B cell (primary cell): Measurements from ENCODE around the gene BST1. TPM values are rescaled to one million over a fixed set of nuclear protein-coding genes. Genes with fewer than 3 reads are reported as not detected.
A peak's percentile ranks its signal among the peaks of the same experiment; 100 is the strongest.

Experiments
- ATAC-seq: fragments of 200-7000 bp; cut with Tn5 transposase; one replicate; pipeline ENCODE4 v1.10.0; 2021; ENCODE audit warnings: low read depth, mild to moderate bottlenecking, moderate number of reproducible peaks, moderate library complexity
- CTCF ChIA-PET: fragments of 350-600 bp; sonication (Branson Sonifier 250); formaldehyde crosslinking; loops from one replicate; lab custom pipeline; 2021; ENCODE audit warnings: antibody characterized with exemption, inconsistent platforms; lab: Charles Lee
- POLR2A ChIA-PET: fragments of 350-600 bp; sonication (Branson Sonifier 250); formaldehyde crosslinking; loops from one replicate; lab custom pipeline; 2021; ENCODE audit warnings: antibody characterized with exemption; lab: Charles Lee
- DNase-seq: peaks from one replicate; pipeline ENCODE4 v3.0.0; 2013
- H2AFZ ChIP-seq: 2 replicates; pipeline ENCODE4 v1.6.1; 2012; ENCODE audit warnings: mild to moderate bottlenecking, low read depth, low read length; ENCODE audit not compliant: insufficient read depth, poor library complexity, severe bottlenecking
- H3K27ac ChIP-seq, 2 donors: 1 replicate in 1 of 2; 2 replicates in 1 of 2; pipeline ENCODE4 v1.5.1; 2012 to 2013; ENCODE audit warnings: low read length in 2 of 2, mild to moderate bottlenecking in 2 of 2, moderate library complexity in 1 of 2
- H3K27me3 ChIP-seq, 4 experiments: fragments of 200-600 bp in 1 of 4; sonication (generic) in 1 of 4; replicated peaks in 1 of 4; 1 replicate in 2 of 4; 2 replicates in 2 of 4; pipeline versions ENCODE4 v1.6.1 to v1.7.0; 2013 to 2016; ENCODE audit warnings: low read length in 3 of 4, mild to moderate bottlenecking in 2 of 4, mixed read lengths in 1 of 4, moderate library complexity in 1 of 4; ENCODE audit not compliant: insufficient read depth in 4 of 4, control insufficient read depth in 3 of 4; ENCODE audit errors: control extremely low read depth in 1 of 4
- H3K36me3 ChIP-seq, 2 experiments: replicated peaks in 1 of 2; 1 replicate in 1 of 2; 2 replicates in 1 of 2; pipeline versions ENCODE4 v1.6.1 to v1.7.1; 2013; ENCODE audit warnings: low read length in 1 of 2; ENCODE audit not compliant: insufficient read depth in 2 of 2, control insufficient read depth in 1 of 2; ENCODE audit errors: control extremely low read depth in 1 of 2, extremely low read depth in 1 of 2
- H3K4me1 ChIP-seq, 2 donors: fragments of 200-600 bp in 1 of 2; sonication (generic) in 1 of 2; 1 replicate in 1 of 2; 2 replicates in 1 of 2; pipeline versions ENCODE4 v1.5.1 to v1.6.1; 2013 to 2017; ENCODE audit warnings: low read length in 2 of 2; ENCODE audit not compliant: control insufficient read depth in 2 of 2, insufficient read depth in 2 of 2
- H3K4me2 ChIP-seq: replicated peaks from 2 replicates; pipeline ENCODE3; 2012; ENCODE audit warnings: mild to moderate bottlenecking, low read depth, low read length; ENCODE audit not compliant: poor library complexity, severe bottlenecking
- H3K4me3 ChIP-seq, 5 experiments: fragments of 200-600 bp in 1 of 5; sonication (generic) in 1 of 5; 1 replicate in 3 of 5; 2 replicates in 2 of 5; pipeline versions ENCODE4 v1.5.1 to v1.7.0; 2011 to 2016; ENCODE audit warnings: low read length in 4 of 5, mild to moderate bottlenecking in 4 of 5, low read depth in 2 of 5, control low read depth in 1 of 5, moderate library complexity in 1 of 5; ENCODE audit not compliant: insufficient read depth in 1 of 5; ENCODE audit errors: control extremely low read depth in 1 of 5, extremely low read depth in 1 of 5
- H3K79me2 ChIP-seq: fragments of 200-600 bp; sonication (generic); one replicate; pipeline ENCODE4 v1.6.0; 2016; ENCODE audit warnings: low read length; ENCODE audit not compliant: control insufficient read depth, insufficient read depth
- H3K9ac ChIP-seq: fragments of 200-600 bp; sonication (generic); 2 replicates; pipeline ENCODE4 v1.6.1; 2017; ENCODE audit warnings: mild to moderate bottlenecking, low read length, moderate library complexity
- H3K9me3 ChIP-seq, 3 donors: one replicate each; pipeline versions ENCODE4 v1.6.1 to v1.7.1; 2013; ENCODE audit warnings: low read length in 2 of 3; ENCODE audit not compliant: control insufficient read depth in 2 of 3, insufficient read depth in 1 of 3; ENCODE audit errors: control extremely low read depth in 1 of 3
- H4K20me1 ChIP-seq: 2 replicates; pipeline ENCODE4 v1.6.0; 2012; ENCODE audit warnings: mild to moderate bottlenecking, low read length; ENCODE audit not compliant: insufficient read depth, control insufficient read depth, poor library complexity, severe bottlenecking
- H3K27ac Mint-ChIP-seq: one replicate; pipeline ENCODE4 v1.8.0; 2021; ENCODE audit warnings: mixed read lengths
- H3K27me3 Mint-ChIP-seq: one replicate; pipeline ENCODE4 v1.8.0; 2021; ENCODE audit warnings: mixed read lengths
- H3K4me1 Mint-ChIP-seq: one replicate; pipeline ENCODE4 v1.8.0; 2021; ENCODE audit warnings: mixed read lengths
- H3K4me3 Mint-ChIP-seq: one replicate; pipeline ENCODE4 v1.8.0; 2021; ENCODE audit warnings: mixed read lengths
- H3K9me3 Mint-ChIP-seq: one replicate; pipeline ENCODE4 v1.8.0; 2022; ENCODE audit warnings: mixed read lengths; ENCODE audit not compliant: insufficient read depth
- CTCF ChIP-seq: fragments of 200-600 bp; IDR thresholded peaks from one replicate; pipeline ENCODE4 v1.8.0; 2022; ENCODE audit warnings: antibody characterized with exemption, mild to moderate bottlenecking
- EZH2 ChIP-seq: IDR thresholded peaks from 2 replicates; pipeline ENCODE4 v1.6.1; 2012; ENCODE audit warnings: borderline replicate concordance, low read depth, mild to moderate bottlenecking, moderate library complexity, low read length; ENCODE audit not compliant: insufficient read depth, poor library complexity, severe bottlenecking
- WGBS: methylation state at CpG from one replicate; pipeline ENCODE4 v1.1.5; 2013; ENCODE audit warnings: missing lambda C conversion rate; ENCODE audit not compliant: insufficient coverage; 5-methylcytosine and 5-hydroxymethylcytosine counted together
- intact Hi-C: fragments of 100-400 bp; cut with micrococcal nuclease; formaldehyde crosslinking; loops from one replicate; pipeline ENCODE4 v1.10.0; 2022
- polyA plus RNA-seq: library from polyadenylated mRNA; depleted of rRNA; stranded (reverse); fragments of >200 nt; gene quantifications from 2 replicates; pipeline ENCODE4 v1.2.3, GENCODE V29; 2012
- total RNA-seq, 2 donors: library from RNA; stranded (reverse); fragments of 120-200 nt in 1 of 2; gene quantifications; 1 replicate in 1 of 2; 2 replicates in 1 of 2; pipeline versions ENCODE4 v1.2.3 to v1.2.4, GENCODE V29; 2013 to 2022

BST1 gene
- total and polyA plus RNA-seq, 2 donors (not counting 1 experiment from before 2014, with no cell fraction given), result 0.32 to 1.00 TPM

GRCh38 chr4:15735536-15735935 is 32.7 kb downstream of the BST1 start:
- H3K27ac Mint-ChIP-seq, result no peak overlapping the region
- CTCF ChIA-PET, result no interaction called here
- intact Hi-C loops, result no loop called here

GRCh38 chr4:15736514-15737050 is 33.7 kb downstream of the BST1 start:
- ChIA-PET CTCF (no interaction called here), POLR2A (no interaction called here)
- Histone ChIP-seq H4K20me1 (no peaks in the 10 kb centered on the region), H3K4me2 (no peak overlapping the region), H3K4me3 (no peak overlapping the region), H3K27ac (no peak overlapping the region), H3K79me2 (no peaks in the 10 kb centered on the region), H3K27me3 (peaks cover 0 to 3% (median 0%) of the 10 kb centered on the region in 4 experiments), H3K9me3 (peaks cover 0 to 6% (median 4%) of the 10 kb centered on the region in 3 donors), H3K9ac (no peak overlapping the region), H2AFZ (no peak overlapping the region), H3K4me1 (peaks cover 0 to 12% of the 10 kb centered on the region in 2 donors), H3K36me3 (no peaks in the 10 kb centered on the region)
- ATAC-seq, result no peak
- Mint-ChIP-seq H3K27me3 (peaks cover 4% of the 10 kb centered on the region), H3K9me3 (peaks cover 2% of the 10 kb centered on the region), H3K27ac (no peak overlapping the region), H3K4me3 (no peak overlapping the region), H3K4me1 (no peaks in the 10 kb centered on the region)
- intact Hi-C loops, result no loop called here
- WGBS, result 59% methylated on average over 3 of the region's 4 CpGs
- TF ChIP-seq EZH2, result no peak
- TF ChIP-seq CTCF, result no peak
- DNase-seq, result peak; percentile 40

More at GRCh38 chr4:15735536-15735935, 32.7 kb downstream of the BST1 start:
- Histone ChIP-seq H4K20me1 (no peaks in the 10 kb centered on the region), H3K79me2 (no peaks in the 10 kb centered on the region), H2AFZ (no peak overlapping the region), H3K9me3 (peaks cover 0 to 3% (median 0%) of the 10 kb centered on the region in 3 donors), H3K4me1 (peaks cover 0 to 12% of the 10 kb centered on the region in 2 donors), H3K27me3 (peaks cover 0 to 3% (median 0%) of the 10 kb centered on the region in 4 experiments), H3K4me3 (no peak overlapping the region), H3K9ac (no peak overlapping the region), H3K27ac (no peak overlapping the region), H3K36me3 (no peaks in the 10 kb centered on the region), H3K4me2 (no peak overlapping the region)
- ATAC-seq, result no peak
- WGBS, result 60% methylated on average over 3 of the region's 6 CpGs
- Mint-ChIP-seq H3K4me3 (no peak overlapping the region), H3K9me3 (no peaks in the 10 kb centered on the region), H3K4me1 (no peaks in the 10 kb centered on the region), H3K27me3 (peaks cover 4% of the 10 kb centered on the region)
- POLR2A ChIA-PET, result no interaction called here
- DNase-seq, result no peak
- TF ChIP-seq CTCF, result no peak
- no peak for TF ChIP-seq EZH2
